Neuronal stem cell (in vitro differentiated cells): Measurements from ENCODE around the gene TP73.

Experiments
- DNase-seq: peaks from one replicate; pipeline ENCODE4 v3.0.0-alpha.2; 2013; ENCODE audit warnings: low spot score
- H2AFZ ChIP-seq: one replicate; pipeline ENCODE4 v1.6.1; 2013; ENCODE audit warnings: mild to moderate bottlenecking, low read length, inconsistent platforms
- H2AK5ac ChIP-seq: 2 replicates; pipeline ENCODE4 v1.6.1; 2013; ENCODE audit warnings: low read depth, mild to moderate bottlenecking, inconsistent platforms, low read length, moderate library complexity, mixed read lengths
- H2BK120ac ChIP-seq: 2 replicates; pipeline ENCODE4 v1.6.1; 2013; ENCODE audit warnings: low read depth, mild to moderate bottlenecking, inconsistent platforms, low read length, moderate library complexity, mixed read lengths
- H2BK12ac ChIP-seq: one replicate; pipeline ENCODE4 v1.6.1; 2013; ENCODE audit warnings: low read length, inconsistent platforms
- H2BK15ac ChIP-seq: 2 replicates; pipeline ENCODE4 v1.6.1; 2013; ENCODE audit warnings: mild to moderate bottlenecking, low read length, inconsistent platforms, mixed read lengths
- H2BK5ac ChIP-seq: one replicate; pipeline ENCODE4 v1.6.1; 2013; ENCODE audit warnings: inconsistent platforms, mild to moderate bottlenecking, low read length, moderate library complexity
- H3K14ac ChIP-seq: one replicate; pipeline ENCODE4 v1.6.1; 2013; ENCODE audit warnings: low read length, inconsistent platforms
- H3K18ac ChIP-seq: 2 replicates; pipeline ENCODE4 v1.6.1; 2013; ENCODE audit warnings: low read length, inconsistent platforms
- H3K23ac ChIP-seq: 2 replicates; pipeline ENCODE4 v1.6.1; 2013; ENCODE audit warnings: low read depth, mild to moderate bottlenecking, mixed read lengths, low read length, inconsistent platforms; ENCODE audit not compliant: poor library complexity
- H3K27ac ChIP-seq: replicated peaks from 3 replicates; pipeline ENCODE4 v1.5.1; 2013; ENCODE audit warnings: low read length, inconsistent platforms
- H3K27me3 ChIP-seq, 3 experiments: 2 replicates each; pipeline ENCODE4 v1.6.1; 2013; ENCODE audit warnings: low read length in 3 of 3, mild to moderate bottlenecking in 2 of 3, inconsistent platforms in 1 of 3, low read depth in 1 of 3, mixed read lengths in 1 of 3, moderate library complexity in 1 of 3; ENCODE audit not compliant: control insufficient read depth in 3 of 3, insufficient read depth in 3 of 3
- H3K36me3 ChIP-seq, 2 donors: replicated peaks in 1 of 2; 2 replicates each; pipeline ENCODE4 v1.6.1; 2013; ENCODE audit warnings: low read length in 2 of 2; ENCODE audit not compliant: control insufficient read depth in 2 of 2, insufficient read depth in 2 of 2
- H3K4ac ChIP-seq: 2 replicates; pipeline ENCODE4 v1.6.1; 2013; ENCODE audit warnings: inconsistent platforms, mild to moderate bottlenecking, low read length, moderate library complexity
- H3K4me1 ChIP-seq, 2 donors: 1 replicate in 1 of 2; 2 replicates in 1 of 2; pipeline ENCODE4 v1.6.1; 2013; ENCODE audit warnings: low read length in 2 of 2, low read depth in 1 of 2; ENCODE audit not compliant: control insufficient read depth in 2 of 2, insufficient read depth in 1 of 2
- H3K4me2 ChIP-seq: one replicate; pipeline ENCODE4 v1.6.1; 2013; ENCODE audit warnings: mild to moderate bottlenecking, low read length, inconsistent platforms; ENCODE audit not compliant: insufficient read depth, poor library complexity, severe bottlenecking
- H3K4me3 ChIP-seq, 2 donors: 2 replicates each; pipeline ENCODE4 v1.5.1; 2013; ENCODE audit warnings: low read length in 2 of 2, mild to moderate bottlenecking in 2 of 2, inconsistent platforms in 1 of 2, moderate library complexity in 1 of 2
- H3K79me1 ChIP-seq: one replicate; pipeline ENCODE4 v1.6.1; 2013; ENCODE audit warnings: low read depth, mild to moderate bottlenecking, inconsistent platforms, low read length, moderate library complexity
- H3K9ac ChIP-seq: one replicate; pipeline ENCODE4 v1.6.1; 2013; ENCODE audit warnings: mild to moderate bottlenecking, low read depth, low read length, inconsistent platforms; ENCODE audit not compliant: poor library complexity
- H3K9me3 ChIP-seq, 2 donors: replicated peaks in 1 of 2; 2 replicates each; pipeline versions ENCODE3 to v1.6.1; 2013; ENCODE audit warnings: low read length in 2 of 2, mild to moderate bottlenecking in 2 of 2, inconsistent platforms in 1 of 2, low read depth in 1 of 2, mixed read lengths in 1 of 2, moderate library complexity in 1 of 2; ENCODE audit not compliant: control insufficient read depth in 2 of 2, insufficient read depth in 1 of 2
- H4K8ac ChIP-seq: one replicate; pipeline ENCODE4 v1.6.1; 2013; ENCODE audit warnings: low read depth, mild to moderate bottlenecking, inconsistent platforms, low read length, moderate library complexity
- H4K91ac ChIP-seq: one replicate; pipeline ENCODE4 v1.6.1; 2013; ENCODE audit warnings: low read length, low read depth, mild to moderate bottlenecking, inconsistent platforms; ENCODE audit not compliant: poor library complexity
- WGBS, 2 donors: extraction: QIAGEN DNeasy Blood & Tissue Kit; methylation state at CpG; one replicate each; pipeline ENCODE4 v1.1.7; 2013; ENCODE audit warnings: missing lambda C conversion rate in 2 of 2, mixed read lengths in 1 of 2; ENCODE audit not compliant: insufficient read length in 2 of 2, insufficient replicate concordance in 1 of 2; ENCODE audit errors: extremely low coverage in 2 of 2; 5-methylcytosine and 5-hydroxymethylcytosine counted together

TP73 gene

GRCh38 chr1:3759796-3760195 lies 107.5 kb downstream of the TP73 start:
- no CpG with 5 or more reads among the region's 6 CpGs for WGBS, 2 donors
- H3K9me3 ChIP-seq = peaks cover 6% of the 10 kb centered on the region in 2 donors
- no peak overlapping the region for H2BK5ac ChIP-seq
- H2BK120ac ChIP-seq = no peak overlapping the region
- no peaks in the 10 kb centered on the region for H3K36me3 ChIP-seq
- no peak overlapping the region for H3K4ac ChIP-seq
- no peak overlapping the region for H3K14ac ChIP-seq
- H4K91ac ChIP-seq = no peak overlapping the region
- no peak overlapping the region for H2BK12ac ChIP-seq
- H3K18ac ChIP-seq = no peak overlapping the region
- H2AK5ac ChIP-seq = no peak overlapping the region
- DNase-seq = no peak
- no peak overlapping the region for H4K8ac ChIP-seq
- H3K4me3 ChIP-seq = no peak overlapping the region
- no peaks in the 10 kb centered on the region for H3K4me1 ChIP-seq
- H3K9ac ChIP-seq = no peak overlapping the region
- no peak overlapping the region for H2AFZ ChIP-seq
- peaks cover 2% of the 10 kb centered on the region for H3K79me1 ChIP-seq
- H3K4me2 ChIP-seq = no peak overlapping the region
- no peak overlapping the region for H3K27ac ChIP-seq
- H3K23ac ChIP-seq = no peak overlapping the region
- peaks cover 0 to 42% (median 3%) of the 10 kb centered on the region in 3 experiments for H3K27me3 ChIP-seq
- H2BK15ac ChIP-seq = no peak overlapping the region

- Histone ChIP-seq H3K23ac (peak overlapping the region; percentile 77), H2BK5ac (no peak overlapping the region), H3K4ac (no peak overlapping the region), H4K91ac (no peak overlapping the region), H3K36me3 (no peaks in the 10 kb centered on the region), H2BK15ac (peak overlapping the region; percentile 89), H3K27ac (no peak overlapping the region), H3K4me1 (no peaks in the 10 kb centered on the region), H2AK5ac (no peak overlapping the region), H3K9ac (no peak overlapping the region), H3K4me2 (no peak overlapping the region), H2BK120ac (no peak overlapping the region), H3K9me3 (peaks cover 6% of the 10 kb centered on the region in 2 donors), H4K8ac (no peak overlapping the region), H3K14ac (no peak overlapping the region), H2BK12ac (no peak overlapping the region), H3K79me1 (peaks cover 2% of the 10 kb centered on the region), H3K27me3 (peaks cover 0 to 34% (median 3%) of the 10 kb centered on the region in 3 experiments), H3K4me3 (no peak overlapping the region), H2AFZ (no peak overlapping the region), H3K18ac (no peak overlapping the region)
- no peak for DNase-seq
- WGBS, 2 donors = no CpG with 5 or more reads among the region's 17 CpGs
Observed at GRCh38 chr1:3761296-3762010, 109.1 kb downstream of the TP73 start.

GRCh38 chr1:3762151-3762872 lies 110.0 kb downstream of the TP73 start:
- Histone ChIP-seq H3K4ac (no peak overlapping the region), H2AK5ac (no peak overlapping the region), H2BK12ac (no peak overlapping the region), H3K4me2 (no peak overlapping the region), H3K14ac (peak overlapping the region; percentile 67), H3K79me1 (peaks cover 2% of the 10 kb centered on the region), H4K8ac (no peak overlapping the region), H3K27ac (no peak overlapping the region), H3K27me3 (peaks cover 0 to 28% (median 3%) of the 10 kb centered on the region in 3 experiments), H3K9ac (no peak overlapping the region), H2BK120ac (no peak overlapping the region), H2BK15ac (peak overlapping the region; percentile 89), H3K9me3 (peaks cover 6 to 8% of the 10 kb centered on the region in 2 donors), H4K91ac (no peak overlapping the region), H3K23ac (peak overlapping the region; percentile 31), H3K18ac (no peak overlapping the region), H3K36me3 (no peaks in the 10 kb centered on the region), H2BK5ac (peak overlapping the region; percentile 80), H2AFZ (no peak overlapping the region), H3K4me3 (no peak overlapping the region), H3K4me1 (no peaks in the 10 kb centered on the region)
- no CpG with 5 or more reads among the region's 15 CpGs for WGBS, 2 donors
- DNase-seq = no peak

GRCh38 chr1:3762873-3763228 lies 110.5 kb downstream of the TP73 start:
- no peak overlapping the region for H4K8ac ChIP-seq
- H3K9me3 ChIP-seq = peaks cover 6 to 8% of the 10 kb centered on the region in 2 donors
- H3K23ac ChIP-seq = no peak overlapping the region
- H3K4me2 ChIP-seq = no peak overlapping the region
- H3K9ac ChIP-seq = no peak overlapping the region
- H2BK15ac ChIP-seq = peak overlapping the region; percentile 4
- DNase-seq = no peak
- H3K4me3 ChIP-seq = no peak overlapping the region
- H3K79me1 ChIP-seq = no peaks in the 10 kb centered on the region
- H2AFZ ChIP-seq = no peak overlapping the region
- H3K27ac ChIP-seq = no peak overlapping the region
- H3K14ac ChIP-seq = no peak overlapping the region
- H4K91ac ChIP-seq = no peak overlapping the region
- H3K18ac ChIP-seq = no peak overlapping the region
- H2BK120ac ChIP-seq = no peak overlapping the region
- no peaks in the 10 kb centered on the region for H3K4me1 ChIP-seq
- no CpG with 5 or more reads among the region's 12 CpGs for WGBS, 2 donors
- H2AK5ac ChIP-seq = no peak overlapping the region
- peaks cover 0 to 28% (median 3%) of the 10 kb centered on the region in 3 experiments for H3K27me3 ChIP-seq
- H2BK5ac ChIP-seq = peak overlapping the region; percentile 80
- H3K36me3 ChIP-seq = no peaks in the 10 kb centered on the region
- no peak overlapping the region for H2BK12ac ChIP-seq
- no peak overlapping the region for H3K4ac ChIP-seq
